Glomerular endothelial cell (primary cell): ENCODE data around the gene ANKRD40. TPM values are rescaled to one million over a fixed set of nuclear protein-coding genes. Genes with fewer than 3 reads are reported as not detected.

Experiments
- DNase-seq: peaks from one replicate; pipeline ENCODE4 v3.0.0-alpha.2; 2011; ENCODE audit warnings: low read depth, low spot score; ENCODE audit errors: extremely low read depth
- total RNA-seq: library from RNA; depleted of rRNA; stranded (reverse); fragments of >200 nt; gene quantifications from 2 replicates; pipeline ENCODE4 v1.2.3, GENCODE V29; 2015

Gene ANKRD40
- total RNA-seq, 1 donor from 2014 or later, result 37.7 TPM

DNA sequence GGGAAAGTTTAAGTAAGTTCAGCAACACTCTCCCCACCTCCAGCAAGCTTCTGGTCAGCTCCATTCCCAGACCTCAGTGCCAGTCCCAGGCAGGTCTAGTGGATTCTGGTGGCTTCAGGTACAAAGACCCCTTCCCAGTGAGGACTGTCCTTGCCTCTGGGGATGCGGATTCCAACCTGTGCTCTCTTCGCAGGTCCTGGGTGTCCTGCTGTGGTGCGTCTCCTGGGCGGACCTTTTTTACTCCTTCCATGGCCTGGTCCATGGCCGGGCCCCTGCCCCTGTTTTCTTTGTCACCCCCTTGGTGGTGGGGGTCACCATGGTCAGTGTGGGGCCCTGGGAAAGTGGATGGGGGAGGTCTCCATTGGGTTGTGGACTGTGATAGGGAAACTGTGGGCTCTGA is 51.2 kb downstream of the ANKRD40 start:
- DNase-seq, result no peak

DNA sequence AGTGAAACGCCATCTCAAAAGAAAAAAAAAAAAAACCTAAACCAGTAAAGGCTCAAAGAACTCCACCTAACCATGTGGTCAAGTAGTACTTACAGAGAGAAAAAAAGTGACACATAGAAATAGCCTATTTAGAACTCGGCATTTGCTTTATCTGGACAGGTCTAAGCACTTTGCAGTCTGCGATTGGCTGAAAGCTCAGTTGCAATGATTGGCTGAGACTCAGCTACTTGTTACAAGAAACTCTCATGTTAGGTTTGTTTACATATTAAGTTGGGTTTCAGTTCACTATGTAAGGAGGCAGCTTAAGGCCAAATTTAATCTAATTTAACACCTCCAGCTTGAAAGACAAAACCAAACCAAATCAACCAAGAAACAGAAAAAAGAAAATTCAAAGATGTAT is 54.0 kb downstream of the ANKRD40 start:
- no peak for DNase-seq

DNA sequence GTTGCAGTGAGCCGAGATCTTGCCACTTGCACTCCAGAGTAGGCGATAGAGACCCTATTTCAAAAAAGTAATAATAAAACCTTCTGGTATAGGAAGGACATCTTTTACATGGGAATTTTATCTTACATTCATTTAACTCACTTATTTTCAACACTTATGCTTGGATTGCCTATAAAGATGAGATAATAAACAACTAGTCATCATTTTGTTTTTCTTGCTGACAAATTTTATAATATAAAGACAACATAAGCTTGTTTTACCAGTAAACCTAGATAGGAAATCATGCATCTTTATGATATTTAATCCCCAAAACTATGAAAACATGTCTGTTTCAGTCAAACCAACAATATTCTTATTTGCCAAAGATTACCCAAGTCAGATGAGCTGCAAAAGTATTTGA is 56.1 kb downstream of the ANKRD40 start:
- DNase-seq, result no peak

DNA sequence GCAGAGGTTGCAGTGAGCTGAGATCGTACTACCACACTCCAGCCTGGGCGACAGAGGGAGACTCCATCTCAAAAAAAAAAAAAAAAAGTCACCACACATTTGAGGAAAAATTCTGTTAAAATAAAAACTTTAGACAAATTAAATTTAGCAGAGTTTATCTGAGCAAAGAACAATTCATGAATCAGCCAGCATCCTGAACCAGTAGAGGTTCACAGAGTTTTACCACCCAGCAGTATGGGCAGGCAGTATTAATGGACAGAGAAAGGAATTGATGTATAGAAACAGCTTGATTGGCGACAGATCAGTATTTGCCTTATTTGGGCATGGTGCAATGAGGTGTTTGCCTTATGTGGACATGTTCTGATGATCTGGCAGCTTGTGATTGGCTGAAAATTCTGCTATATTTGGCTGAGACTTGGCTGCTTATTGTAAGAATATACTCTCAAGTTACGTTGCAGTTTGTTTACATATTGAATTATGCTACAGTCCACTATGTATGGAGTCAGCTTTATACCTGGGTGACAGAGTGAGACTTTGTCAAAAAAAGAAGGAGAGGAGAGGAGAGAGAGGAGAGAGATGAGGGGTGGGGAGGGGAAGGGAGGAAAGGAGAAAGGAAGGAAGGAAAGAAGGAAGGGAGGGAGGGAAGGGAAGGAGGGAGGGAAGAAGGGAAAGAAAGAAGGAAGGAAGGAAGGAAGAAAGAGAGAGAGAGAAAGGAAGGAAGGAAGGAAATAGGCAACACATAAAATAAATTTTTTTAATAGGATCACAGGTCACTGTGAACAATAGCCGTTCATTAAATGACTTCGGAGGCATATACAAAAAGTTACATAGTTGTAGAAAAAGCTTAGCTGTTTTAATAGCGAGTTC is 58.4 kb downstream of the ANKRD40 start:
- no peak for DNase-seq

DNA sequence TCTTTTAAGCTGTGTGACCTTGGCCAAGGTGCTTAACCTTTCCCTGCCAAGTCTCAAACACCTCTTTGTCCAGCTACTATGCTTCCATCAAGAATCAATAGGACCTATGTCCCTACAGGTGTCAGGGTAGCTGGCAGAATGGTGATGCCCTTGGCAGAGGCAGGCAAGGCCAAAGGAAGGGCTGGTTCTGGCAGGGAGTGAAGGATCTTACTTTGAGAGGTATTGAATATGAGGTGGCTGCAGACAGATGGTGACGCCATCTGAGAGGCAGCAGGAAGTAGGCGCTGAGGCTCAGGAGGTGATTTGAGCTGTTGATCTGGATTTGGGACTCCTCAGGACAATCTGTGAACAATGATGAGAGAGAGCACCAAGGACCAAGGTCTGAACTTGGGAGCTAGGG is 60.5 kb downstream of the ANKRD40 start:
- no peak for DNase-seq

DNA sequence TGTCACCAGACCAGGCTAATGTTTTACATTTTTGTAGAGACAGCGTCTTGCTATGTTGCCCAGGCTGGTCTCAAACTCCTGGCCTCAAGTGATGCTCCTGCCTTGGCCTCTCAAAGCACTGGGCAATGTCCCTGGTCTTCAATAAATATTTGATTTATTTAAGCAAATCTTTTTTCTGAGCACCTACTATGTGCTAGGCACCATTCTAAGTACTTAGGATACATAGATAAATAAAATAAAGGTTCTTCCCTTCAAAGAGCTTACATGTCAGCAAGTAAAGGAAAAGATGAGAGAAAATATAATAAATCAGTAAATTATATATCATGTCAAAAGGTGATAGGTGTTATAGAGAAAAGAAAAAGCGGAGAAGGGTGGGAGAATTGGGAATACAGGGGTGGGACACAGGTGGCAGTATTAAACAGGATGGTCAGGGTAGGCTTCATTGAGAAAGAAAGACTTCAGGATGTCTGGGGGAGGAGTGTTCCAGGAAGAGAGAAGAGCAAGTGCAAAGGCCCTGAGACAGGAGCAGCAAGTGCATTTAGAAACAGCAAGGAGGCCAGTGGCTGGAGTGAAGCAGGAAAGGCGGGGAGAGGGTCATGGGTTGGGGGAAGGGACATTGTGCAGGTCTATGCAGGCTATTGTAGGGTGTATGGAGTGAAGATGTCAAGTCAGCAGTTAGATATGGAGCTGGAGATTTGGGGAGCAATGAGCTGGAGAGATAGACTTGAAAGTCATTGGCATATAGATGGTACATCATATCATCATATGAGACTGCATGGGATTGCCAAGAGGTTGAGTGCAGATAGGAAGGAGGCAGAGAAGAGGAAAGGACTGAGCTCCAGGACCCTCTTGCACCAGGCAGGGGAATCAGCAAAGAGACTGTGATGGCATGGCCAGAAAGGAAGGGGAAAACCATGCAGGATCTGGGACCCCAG is 61.7 kb downstream of the ANKRD40 start:
- no peak for DNase-seq

Other genes with a start within 250 kb of the ANKRD40 start
- gene CHAD, start 239.0 kb downstream of the ANKRD40 start, total RNA-seq, result not detected in 2 replicates
- 30.1 and 34.7 TPM in 2 replicates for gene RSAD1, start 229.1 kb downstream of the ANKRD40 start, total RNA-seq
- 0.23 and 1.6 TPM in 2 replicates for gene MYCBPAP, start 199.5 kb downstream of the ANKRD40 start, total RNA-seq
- gene EPN3, start 175.2 kb downstream of the ANKRD40 start, total RNA-seq, result 0.23 and 7.4 TPM in 2 replicates
- 127 and 145 TPM in 2 replicates for gene SPATA20, start 160.7 kb downstream of the ANKRD40 start, total RNA-seq
- not detected in 2 replicates for gene CACNA1G, start 147.2 kb downstream of the ANKRD40 start, total RNA-seq
- gene ABCC3, start 73.0 kb downstream of the ANKRD40 start, total RNA-seq, result 1.1 and 2.2 TPM in 2 replicates
- 17.6 and 46.9 TPM in 2 replicates for gene LUC7L3, start 11.7 kb upstream of the ANKRD40 start, total RNA-seq
- not detected in 2 replicates for gene ANKRD40CL, start 59.6 kb upstream of the ANKRD40 start, total RNA-seq
- not detected in 2 replicates for gene WFIKKN2, start 127.7 kb upstream of the ANKRD40 start, total RNA-seq
- gene TOB1, start 158.4 kb upstream of the ANKRD40 start, total RNA-seq, result 8.2 and 10.8 TPM in 2 replicates